GM18867 (cell line): Measurements from ENCODE around the gene SUGT1.
"Not testable (repeated sequence)": the region's sequence is repeated elsewhere in the genome, so short reads cannot be mapped to it uniquely, and the experiment has no call there.

Experiments
- ATAC-seq: cut with Tn5 transposase; IDR thresholded peaks from one replicate; pipeline ENCODE4 v1.9.1; 2021; ENCODE audit warnings: mild to moderate bottlenecking, moderate library complexity; ENCODE audit not compliant: unreplicated experiment

The SUGT1 gene

GRCh38 chr13:52665325-52665724 is 12.7 kb downstream of the SUGT1 start:
- ATAC-seq = no peak

GRCh38 chr13:52669677-52670076 is 17.0 kb downstream of the SUGT1 start:
- ATAC-seq = no peak

GRCh38 chr13:52670726-52671125 is 18.1 kb downstream of the SUGT1 start:
- ATAC-seq = no peak

GRCh38 chr13:52673465-52673864 is 20.8 kb downstream of the SUGT1 start:
- no peak for ATAC-seq

GRCh38 chr13:52677823-52678222 is 25.2 kb downstream of the SUGT1 start:
- ATAC-seq = no peak

- not testable (repeated sequence) for ATAC-seq
Measured at GRCh38 chr13:52685806-52686205, 33.2 kb downstream of the SUGT1 start.

- ATAC-seq = no peak
Measured at GRCh38 chr13:52686376-52686775, 33.7 kb downstream of the SUGT1 start.

- peak; percentile 60 for ATAC-seq
Measured at GRCh38 chr13:52695856-52696255, 43.2 kb downstream of the SUGT1 start.

GRCh38 chr13:52696566-52696965 is 43.9 kb downstream of the SUGT1 start:
- ATAC-seq = no peak

GRCh38 chr13:52701728-52702465 is 49.3 kb downstream of the SUGT1 start:
- no peak for ATAC-seq

- ATAC-seq = no peak
Measured at GRCh38 chr13:52703482-52703881, 50.8 kb downstream of the SUGT1 start.

GRCh38 chr13:52706081-52706480 is 53.4 kb downstream of the SUGT1 start:
- ATAC-seq = no peak

- ATAC-seq = no peak
Measured at GRCh38 chr13:52707375-52707774, 54.7 kb downstream of the SUGT1 start.

GRCh38 chr13:52708266-52708665 is 55.6 kb downstream of the SUGT1 start:
- ATAC-seq = not testable (repeated sequence)

GRCh38 chr13:52711286-52711685 is 58.6 kb downstream of the SUGT1 start:
- no peak for ATAC-seq

GRCh38 chr13:52712385-52712784 is 59.7 kb downstream of the SUGT1 start:
- ATAC-seq = no peak

GRCh38 chr13:52713894-52714293 is 61.3 kb downstream of the SUGT1 start:
- ATAC-seq = no peak

GRCh38 chr13:52720904-52721303 is 68.3 kb downstream of the SUGT1 start:
- ATAC-seq = not testable (repeated sequence)

GRCh38 chr13:52721356-52721755 is 68.7 kb downstream of the SUGT1 start:
- ATAC-seq = not testable (repeated sequence)

GRCh38 chr13:52723181-52723580 is 70.5 kb downstream of the SUGT1 start:
- no peak for ATAC-seq

- ATAC-seq = no peak
Measured at GRCh38 chr13:52725302-52725701, 72.7 kb downstream of the SUGT1 start.

- no peak for ATAC-seq
Measured at GRCh38 chr13:52726258-52726657, 73.6 kb downstream of the SUGT1 start.

- ATAC-seq = no peak
Measured at GRCh38 chr13:52734075-52734623, 81.5 kb downstream of the SUGT1 start.
